Endometrium (tissue), 2 donors: ENCODE results near the gene ANO4.

Source experiments
- FAIRE-seq: peaks from 2 replicates; lab custom pipeline; 2012; peaks lifted over from hg19 to GRCh38; lab: Jason Lieb, UNC
- donor health status: control.
- donor health status: control.

ANO4 gene

DNA sequence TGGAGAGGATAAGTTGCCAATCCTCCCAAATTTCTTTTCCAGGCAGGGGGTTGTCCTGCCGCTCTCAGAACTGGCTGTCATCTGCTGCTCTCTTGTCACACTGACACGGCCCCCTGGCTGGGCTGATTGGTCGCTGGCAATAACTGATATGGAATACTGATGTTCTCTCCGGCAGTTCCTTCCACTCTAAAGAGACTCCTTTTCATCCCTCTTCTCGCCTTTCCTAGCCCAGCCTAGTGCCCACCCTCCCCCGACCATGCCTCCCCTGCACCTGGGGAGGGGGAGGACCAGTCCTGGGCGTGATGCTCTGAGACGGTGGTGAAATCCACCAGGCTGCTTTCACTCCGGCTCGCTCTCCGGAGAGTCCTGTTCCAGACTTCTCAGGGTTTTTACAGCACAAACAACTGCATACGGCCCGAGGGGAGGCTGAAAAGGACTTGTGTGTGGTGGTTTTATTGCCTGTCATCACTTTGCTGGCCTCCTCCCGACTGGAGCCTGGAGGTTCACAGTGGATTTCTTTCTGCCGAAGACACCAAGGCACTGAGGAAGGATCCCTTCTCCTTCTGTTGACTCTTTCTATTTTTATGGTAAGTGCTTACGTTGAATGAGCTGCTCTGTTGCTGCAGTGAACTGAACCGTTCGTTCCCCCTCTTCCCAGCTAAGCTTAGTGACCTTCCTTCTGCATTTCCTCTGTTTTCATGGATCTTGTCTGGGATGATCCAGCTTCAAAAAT, at the start of gene ANO4:
Gene ANO4, plus strand, starts transcription at position 336 of the 733 bp plus-strand sequence. CDS start 107,010 bp downstream, outside the sequence.
- no peak for FAIRE-seq

DNA sequence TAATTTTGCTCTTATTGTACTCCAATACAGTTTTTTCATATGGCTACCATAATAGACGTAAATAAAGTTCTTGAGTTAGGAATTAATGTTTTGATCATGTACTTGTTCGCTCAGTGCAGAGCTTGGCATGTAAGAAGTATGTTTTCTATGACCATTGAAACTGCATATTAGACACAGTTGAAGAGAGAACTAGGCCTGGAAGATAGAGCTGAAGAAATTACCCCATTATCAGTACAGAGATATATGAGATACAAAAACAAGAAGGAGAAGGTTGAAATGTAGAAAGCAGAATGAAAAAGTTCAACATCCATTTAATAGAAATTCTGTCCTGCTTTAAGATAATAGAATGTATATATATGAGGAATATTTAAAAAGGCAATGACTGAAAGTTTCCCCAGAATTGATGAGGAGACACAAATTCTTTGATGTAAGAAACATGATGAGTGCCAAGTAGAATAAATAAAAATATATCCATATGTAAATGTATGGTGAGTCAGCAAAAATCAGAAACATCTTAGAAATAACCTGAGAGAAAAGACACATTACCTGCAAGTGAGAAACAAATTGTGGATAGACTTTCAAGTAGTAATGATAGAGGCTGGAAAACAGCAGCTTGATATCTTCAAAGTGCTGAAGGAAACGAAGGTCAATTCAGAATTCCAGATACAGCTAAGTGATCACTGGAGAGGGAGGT, 49.1 kb upstream of the ANO4 start:
- FAIRE-seq: no peak

DNA sequence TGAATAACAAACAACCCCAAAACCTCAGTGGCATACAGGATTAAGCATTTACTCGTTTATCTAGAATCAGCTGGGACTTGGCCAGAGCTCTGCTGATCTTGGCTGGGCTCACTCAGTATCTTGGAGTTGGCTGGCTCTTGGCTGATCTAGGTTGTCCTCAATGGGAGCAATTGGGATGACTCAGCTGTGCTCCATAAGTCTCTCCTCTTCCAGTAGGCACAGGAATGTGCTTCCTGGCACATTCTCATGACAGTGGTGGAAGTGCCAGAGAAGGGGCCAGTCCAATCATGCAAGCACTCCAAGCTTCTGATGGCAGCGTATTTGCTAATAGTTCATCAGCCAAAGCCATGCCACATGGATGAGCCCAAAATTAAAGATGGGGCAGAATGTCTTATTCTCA, 41.7 kb upstream of the ANO4 start:
- FAIRE-seq: no peak

DNA sequence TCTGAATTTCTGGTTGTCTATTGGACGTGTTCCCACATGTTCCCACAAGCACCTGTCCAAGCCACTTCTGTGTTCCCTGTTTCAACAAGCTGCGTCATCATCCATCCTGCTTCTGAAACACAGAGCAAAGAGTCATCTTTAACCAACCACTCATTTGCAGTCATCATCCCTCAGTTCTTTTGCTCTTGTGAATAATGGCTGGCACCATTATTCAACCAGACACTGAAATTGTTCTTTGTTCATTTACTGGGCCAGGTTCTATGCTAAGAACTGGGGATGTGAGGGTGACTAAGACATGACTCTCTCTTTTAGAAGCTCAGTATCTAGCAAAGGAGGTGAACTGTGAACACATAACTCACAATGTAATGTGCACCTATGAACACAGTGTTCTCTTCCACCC, 40.7 kb upstream of the ANO4 start:
- no peak for FAIRE-seq

DNA sequence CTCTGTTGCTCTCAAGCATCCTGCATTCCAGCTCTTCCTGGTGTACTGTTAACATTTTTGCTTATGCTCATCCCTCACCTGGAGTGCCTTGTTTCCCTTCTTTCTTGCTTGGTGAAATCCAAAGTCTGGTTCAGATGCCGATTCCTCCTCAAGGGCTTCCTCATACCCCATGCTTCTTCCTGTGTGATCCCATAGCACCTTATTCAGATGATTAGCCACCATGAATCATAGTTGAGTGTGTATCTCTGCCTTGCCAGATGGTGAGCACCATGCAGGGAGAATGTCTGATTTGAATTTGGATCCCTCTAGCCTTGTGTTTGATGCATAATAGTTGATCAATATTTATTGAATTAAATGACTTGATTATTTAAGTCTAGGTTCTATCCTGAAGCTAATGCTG, 39.4 kb upstream of the ANO4 start:
- no peak for FAIRE-seq

DNA sequence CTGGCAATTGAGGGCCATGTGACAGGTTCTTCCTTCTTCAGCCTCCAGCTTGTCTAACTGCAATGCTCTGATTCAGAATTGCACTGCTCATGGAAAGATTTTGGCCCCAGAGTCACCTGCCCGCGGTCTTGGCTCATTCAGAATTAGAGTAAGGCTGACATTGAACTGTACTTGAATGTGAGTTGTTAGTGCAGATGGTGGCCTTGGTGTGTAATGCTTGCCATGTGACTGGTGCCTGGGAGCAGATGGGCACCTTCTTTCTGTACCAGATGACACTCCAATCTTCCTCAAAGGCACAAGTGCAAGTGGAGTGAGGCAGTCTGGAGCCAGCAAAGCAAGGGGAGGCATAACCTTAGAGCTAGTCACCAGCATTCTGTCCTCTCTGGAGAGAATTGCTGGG, 36.5 kb upstream of the ANO4 start:
- no peak for FAIRE-seq

DNA sequence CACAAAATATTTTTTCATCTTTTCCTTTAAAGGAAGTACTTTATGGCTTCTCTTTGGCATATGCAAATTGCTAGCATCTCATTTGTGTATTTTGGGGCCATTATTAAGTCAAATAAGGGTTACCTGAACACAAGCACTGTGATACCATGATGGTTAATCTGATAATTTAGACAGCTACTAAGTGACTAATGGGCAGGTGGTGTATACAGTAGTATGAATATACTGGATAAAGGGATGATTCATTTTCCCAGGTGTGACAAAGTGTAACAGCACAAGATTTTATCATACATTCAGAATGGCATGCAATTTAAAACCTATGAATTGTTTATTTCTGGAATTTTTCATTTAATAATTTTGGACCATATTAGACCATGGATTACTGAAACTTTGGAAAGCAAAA, 27.2 kb upstream of the ANO4 start:
- no peak for FAIRE-seq

DNA sequence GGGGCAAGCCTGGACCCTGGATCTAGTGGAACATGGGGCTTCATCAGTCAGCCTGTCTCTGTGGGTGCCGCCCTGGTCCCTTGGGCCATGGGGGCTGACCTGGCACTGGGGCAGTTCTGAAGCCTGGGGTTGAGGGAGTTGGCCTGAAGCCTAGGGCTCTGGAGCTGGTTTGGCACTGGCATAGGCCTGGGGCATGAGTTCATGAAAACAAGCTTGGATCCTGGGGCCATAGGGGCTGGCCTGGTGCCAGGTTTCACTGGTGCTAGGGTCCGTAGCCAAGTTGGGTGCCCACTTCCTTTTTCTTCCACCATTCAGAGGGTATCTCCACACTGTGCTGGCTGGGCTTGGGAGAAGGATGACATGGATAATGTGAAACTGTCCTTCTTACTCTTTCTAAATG, 26.6 kb upstream of the ANO4 start:
- FAIRE-seq: no peak

DNA sequence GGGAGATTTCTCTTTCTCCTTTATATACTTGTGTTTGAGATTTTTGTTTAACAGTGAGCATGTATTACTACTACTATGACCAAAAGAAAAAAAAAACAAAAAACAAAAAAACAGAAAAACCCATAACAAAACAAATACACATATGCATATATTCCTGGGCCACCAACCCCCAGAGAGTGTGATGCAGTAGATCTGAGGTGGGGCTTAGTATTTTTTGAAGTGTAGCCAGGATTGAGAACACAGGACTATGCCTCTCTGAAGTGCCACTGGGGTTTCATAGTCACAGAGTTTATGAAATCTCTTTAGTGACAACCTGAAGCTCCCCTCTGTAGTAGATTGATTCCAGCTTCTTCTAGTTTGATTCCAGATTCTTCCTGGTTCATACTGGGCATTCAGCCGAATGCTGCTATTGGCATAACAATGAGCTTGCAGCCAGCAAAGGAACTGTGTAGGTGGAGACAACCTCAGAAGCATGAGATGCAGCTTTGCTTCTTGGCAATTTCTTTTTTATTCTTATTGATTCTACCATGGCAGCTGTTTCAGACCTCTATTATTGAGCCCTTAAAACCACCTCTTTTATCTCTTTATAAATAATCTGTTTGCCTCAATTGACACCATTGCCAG, 15.5 kb upstream of the ANO4 start:
- FAIRE-seq: no peak

DNA sequence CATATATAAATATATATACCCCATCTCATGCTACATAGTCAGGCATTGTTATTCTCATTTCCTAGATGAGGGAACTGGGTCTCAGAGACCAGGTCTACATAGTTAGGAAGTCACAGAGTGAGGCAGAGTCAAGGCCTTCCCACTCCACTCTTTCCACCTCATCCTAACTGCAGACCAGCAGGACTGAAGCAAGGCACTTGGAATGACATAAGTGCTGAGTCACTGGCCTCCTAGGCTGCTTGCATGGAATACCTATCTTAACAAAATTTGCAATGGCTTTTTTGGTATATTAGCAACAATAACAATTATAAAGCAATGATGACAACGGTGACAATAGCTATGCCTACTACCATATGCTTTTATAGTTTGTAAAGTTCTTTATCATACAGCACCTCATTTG, 5.4 kb upstream of the ANO4 start:
- FAIRE-seq: no peak

DNA sequence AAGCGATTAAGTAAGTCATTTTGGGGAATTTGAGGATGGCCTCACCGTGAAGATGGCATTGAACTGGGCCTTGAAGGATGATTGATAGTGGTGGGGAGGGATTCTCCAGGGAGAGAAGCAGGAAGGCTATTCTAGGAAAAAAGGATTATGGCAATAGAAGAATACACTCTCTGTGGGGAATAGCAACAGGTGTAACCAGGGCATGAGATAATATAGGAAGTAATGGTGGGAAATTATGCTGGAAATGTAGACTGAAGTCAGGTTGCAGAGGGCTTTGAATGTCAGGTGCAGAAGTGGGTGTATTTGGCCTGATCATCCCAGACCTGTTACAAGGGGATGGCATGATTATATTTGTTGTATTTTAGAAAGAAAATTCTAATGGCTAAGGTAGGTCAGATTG, 4.6 kb upstream of the ANO4 start:
- no peak for FAIRE-seq

DNA sequence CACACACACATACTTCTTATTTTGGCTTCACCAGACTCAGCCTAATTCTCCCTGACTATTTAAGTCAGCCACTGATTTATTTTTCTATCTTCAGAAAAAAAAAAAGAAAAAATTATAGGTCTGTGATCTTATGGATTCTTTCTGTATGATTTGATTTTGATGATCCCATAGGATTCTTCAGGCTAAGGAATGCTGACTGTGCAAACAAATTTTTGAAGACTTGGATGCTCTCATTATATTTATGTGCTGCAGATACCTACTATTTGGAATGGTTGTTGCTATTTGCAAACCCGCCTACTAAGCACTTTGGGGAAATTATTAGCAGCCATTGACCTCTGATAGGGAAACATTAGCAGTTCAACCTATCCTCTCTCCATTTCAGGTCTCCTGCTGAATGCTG, 4.0 kb upstream of the ANO4 start:
- no peak for FAIRE-seq

DNA sequence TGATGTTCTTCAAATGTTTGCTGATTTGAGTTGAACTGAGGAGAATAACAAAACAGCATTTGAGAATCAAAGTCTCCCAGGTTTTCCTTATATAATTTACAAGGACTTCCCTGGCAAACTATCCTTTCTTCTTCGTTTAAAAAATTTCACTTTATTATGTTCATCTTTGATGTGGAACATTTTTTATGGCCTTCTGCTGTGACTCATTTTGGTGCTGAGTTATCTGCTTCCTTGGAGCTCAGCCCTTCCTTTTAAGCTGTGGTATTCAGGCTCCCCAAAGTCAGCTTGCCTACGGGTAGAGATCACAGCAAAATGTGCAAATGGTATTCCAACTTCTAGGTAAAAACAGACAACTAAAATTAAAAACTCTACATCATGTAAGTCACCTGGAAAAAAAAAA, 1.4 kb upstream of the ANO4 start:
- peak; percentile 94 for FAIRE-seq

DNA sequence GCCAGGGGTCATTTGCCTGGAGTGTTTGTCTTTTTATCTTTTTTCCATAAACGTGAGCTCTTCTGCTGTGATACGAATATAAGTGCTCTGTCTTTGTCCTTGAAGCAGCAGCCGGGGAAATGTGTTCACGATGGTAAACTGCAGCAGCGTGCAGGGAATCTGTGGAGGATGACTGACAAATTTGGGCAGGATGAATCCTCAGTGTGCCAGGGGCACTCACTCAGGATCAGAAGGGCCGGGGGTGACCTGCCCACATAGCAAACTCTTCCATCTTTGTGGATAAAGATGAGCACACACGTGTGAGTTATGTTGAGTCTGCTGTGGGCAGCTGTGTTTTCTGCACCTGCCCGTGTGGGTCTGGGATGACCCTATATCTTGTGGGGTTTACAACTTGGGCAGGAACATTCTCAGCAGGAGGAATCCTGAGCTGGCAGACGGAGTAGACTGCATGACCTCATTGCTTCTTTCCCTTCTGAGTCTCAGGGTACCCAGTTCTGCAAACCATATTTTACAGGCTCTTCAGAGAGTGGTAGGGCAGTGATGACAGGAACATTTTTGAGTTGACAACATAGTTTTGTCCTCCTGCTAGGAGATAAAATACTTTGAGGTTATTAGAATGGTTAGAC, 711 bp downstream of the ANO4 start:
- no peak for FAIRE-seq

DNA sequence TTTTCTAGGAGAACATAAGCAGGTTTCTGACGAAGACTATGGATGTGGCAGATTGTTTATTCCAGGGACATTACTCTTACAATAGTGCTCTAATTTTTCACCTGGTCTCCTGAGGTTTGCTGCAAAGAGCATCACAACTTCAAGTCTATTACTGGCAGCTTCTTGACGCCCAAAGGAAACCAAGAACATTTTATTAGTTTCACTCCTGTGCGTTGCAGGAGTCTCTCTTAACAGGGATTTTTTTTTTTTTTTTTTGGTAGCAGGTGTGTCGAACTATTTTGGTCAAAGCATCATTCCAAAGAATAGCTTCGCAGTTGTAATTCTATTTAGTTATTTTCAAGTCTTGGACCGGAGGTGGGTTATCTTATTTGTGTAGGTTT, 1.2 kb downstream of the ANO4 start:
- FAIRE-seq: no peak

DNA sequence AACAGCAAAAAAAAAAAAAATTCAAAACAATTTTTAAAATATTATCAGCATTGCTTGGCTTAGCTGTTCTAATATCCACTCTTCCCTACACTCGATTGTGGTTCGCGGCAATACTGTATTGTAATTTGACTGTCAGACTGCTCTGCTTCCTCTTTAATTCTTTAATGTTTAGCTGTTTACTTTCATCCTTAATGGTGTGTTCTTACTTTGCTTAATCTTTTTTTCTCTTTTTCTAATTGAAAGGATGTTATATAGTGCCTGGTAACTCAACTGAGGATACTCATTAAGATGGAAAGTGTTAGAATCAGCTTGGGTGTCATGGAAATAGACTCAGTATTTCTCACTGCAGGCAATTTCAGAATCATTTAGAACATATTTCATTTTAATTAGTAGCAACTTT, 2.0 kb downstream of the ANO4 start:
- FAIRE-seq: no peak

DNA sequence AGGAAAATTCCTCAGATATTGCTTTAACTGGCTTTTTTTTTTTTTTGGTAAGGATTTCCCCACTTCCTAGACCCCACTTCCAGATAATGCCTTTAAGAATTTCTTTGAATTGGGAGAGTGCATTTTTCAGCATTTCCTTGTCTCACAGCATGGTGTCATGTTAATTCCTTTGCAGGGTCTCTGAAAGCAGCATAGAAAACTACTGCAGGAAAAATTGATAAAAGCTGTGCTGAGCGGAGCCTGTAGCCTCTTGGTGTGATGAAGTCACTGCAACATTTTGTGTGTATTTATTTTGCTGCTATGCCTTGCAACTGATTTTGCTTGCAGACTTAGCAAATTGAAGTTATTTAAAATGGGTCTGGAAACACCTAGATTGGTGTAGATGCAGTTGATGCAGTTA, 2.7 kb downstream of the ANO4 start:
- no peak for FAIRE-seq

DNA sequence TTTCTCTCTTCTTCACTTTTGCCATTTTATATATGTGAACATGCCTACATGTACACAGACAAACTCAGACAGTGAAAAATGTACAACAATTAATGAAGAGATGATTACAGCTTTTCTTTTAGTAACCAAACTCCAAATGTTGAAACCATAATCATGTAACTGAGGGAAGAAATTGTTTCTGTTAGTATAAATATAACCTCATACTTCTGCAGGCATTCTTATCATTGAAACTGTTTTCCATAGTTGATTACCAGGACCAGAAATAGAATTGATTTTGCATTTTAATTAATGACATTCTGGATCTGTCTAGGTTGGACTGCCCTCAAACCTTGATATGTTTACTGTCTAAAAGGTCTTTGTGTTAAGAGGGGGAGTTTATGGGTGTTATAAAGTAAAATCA, 3.2 kb downstream of the ANO4 start:
- peak; percentile 67 for FAIRE-seq

DNA sequence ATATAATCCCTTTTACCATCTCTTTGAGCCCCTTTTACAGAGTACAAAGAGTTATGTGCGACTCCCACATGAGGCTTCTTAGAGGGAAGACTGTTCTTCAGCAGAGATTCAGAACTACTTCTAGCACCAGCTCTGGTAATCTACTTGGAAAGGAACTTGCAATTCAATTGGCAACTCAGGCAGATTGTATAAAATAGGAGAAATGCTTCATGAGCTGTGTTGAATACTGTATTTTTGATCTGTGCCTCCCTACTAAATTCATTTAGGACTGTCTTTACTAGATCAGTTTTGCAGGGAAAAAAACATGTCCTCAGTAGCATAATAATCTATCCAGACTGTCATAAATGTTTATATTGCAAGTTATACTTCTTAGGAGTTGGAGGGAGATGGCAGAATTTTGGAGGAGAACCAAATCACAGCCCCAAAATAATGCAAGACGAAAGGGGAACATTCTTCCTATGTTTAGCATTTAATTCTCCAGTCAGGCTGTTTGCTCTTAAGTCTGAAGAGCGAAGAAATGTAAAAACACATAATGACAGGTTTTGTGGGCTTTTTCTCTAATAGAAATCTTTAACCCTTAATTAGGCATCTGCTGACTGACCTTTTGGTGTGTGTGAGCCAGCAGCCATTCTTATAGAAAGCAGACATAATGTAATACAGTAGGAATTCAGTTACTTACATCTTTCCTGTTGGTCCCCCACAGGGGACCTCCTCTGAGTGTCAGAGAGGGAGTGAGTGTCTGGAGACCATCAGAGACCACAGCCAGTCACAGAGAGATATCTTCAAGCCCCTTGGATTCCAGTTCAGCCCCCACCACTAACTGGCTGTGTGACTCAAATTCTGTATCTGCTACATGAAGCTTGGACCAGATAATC, 3.9 kb downstream of the ANO4 start:
- FAIRE-seq: no peak

DNA sequence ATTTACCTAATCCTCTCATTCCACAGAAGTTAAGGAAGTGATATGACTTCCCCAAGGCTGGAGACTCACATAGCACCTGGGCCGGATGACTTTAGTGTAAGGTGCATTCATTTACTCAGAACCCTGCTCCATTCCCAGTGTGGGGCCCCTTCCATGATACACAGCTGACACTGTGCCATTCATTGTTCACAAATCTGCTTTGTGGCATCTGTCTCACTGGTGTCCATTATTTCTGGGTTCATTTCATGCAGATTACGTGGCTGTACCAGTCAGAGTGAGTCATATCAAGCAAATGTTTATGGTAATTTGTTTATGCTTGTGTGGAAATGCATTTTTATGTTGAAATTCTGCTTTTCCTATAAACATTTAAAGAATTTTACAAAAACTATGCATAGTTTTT, 5.2 kb downstream of the ANO4 start:
- no peak for FAIRE-seq

DNA sequence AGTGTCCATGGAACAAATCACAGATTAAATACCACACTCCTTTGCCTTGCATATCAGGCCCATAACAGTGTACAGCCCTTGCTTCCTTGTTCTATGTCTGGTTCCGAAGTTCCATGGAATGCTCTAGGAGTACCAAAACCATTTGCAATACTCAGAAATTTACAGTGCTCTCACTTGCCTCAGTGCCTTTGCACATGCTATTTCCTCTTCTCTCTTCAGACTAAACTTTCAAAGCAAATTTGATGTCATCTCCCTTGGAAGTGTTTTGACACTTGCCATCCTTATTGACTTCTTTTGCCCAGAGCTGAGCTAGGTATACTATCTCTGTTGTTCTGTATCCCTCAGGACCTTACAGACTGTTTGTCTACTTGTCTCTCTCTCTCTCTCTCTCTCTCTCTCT, 6.1 kb downstream of the ANO4 start:
- FAIRE-seq: no peak

DNA sequence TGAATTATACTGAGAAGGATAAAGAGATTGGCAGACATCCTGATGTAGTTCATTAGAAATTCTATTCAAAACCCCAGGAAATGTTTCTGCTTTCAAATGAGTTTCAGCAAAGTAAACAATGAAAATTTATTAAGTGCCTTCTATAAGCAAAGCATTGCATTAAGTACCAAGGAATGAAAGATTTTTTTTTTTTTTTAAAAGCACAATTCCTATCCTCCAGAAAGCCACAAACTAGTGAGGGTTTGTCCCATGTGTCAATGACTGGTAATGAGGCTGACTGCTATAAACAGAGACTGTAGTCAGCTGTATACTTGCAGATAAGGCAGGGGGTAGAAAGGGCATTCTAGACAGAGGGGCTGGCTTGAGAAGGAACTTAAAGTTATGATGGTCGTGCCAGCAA, 6.7 kb downstream of the ANO4 start:
- no peak for FAIRE-seq
